AG04449 (cell line): ENCODE results near the gene SPRYD3.

Source experiments
- CTCF ChIA-PET: fragments of 350-600 bp; formaldehyde crosslinking; extraction: SDS; loops from one replicate; lab custom pipeline; 2021; ENCODE audit warnings: antibody characterized with exemption; lab: Yijun Ruan, JAX
- POLR2A ChIA-PET: fragments of 400-600, 350-600 bp; formaldehyde crosslinking; extraction: SDS; loops from one replicate; lab custom pipeline; 2020; ENCODE audit warnings: antibody characterized with exemption, inconsistent platforms; lab: Yijun Ruan, JAX
- DNase-seq: peaks from one replicate; pipeline ENCODE4 v3.0.0-alpha.2; 2010; ENCODE audit warnings: low read depth, low spot score
- H3K4me3 ChIP-seq: 2 replicates; pipeline ENCODE4 v1.5.1; 2011; ENCODE audit warnings: low read depth, mild to moderate bottlenecking, control low read depth, low read length
- TF ChIP-seq, protein P1 (sequence below): IDR thresholded peaks from one replicate; pipeline ENCODE4 v1.5.1; 2011; ENCODE audit warnings: mild to moderate bottlenecking, moderate library complexity, low read length, control low read depth, inconsistent platforms; ENCODE audit not compliant: insufficient read depth; ENCODE audit errors: missing control alignments

Gene SPRYD3, protein sequence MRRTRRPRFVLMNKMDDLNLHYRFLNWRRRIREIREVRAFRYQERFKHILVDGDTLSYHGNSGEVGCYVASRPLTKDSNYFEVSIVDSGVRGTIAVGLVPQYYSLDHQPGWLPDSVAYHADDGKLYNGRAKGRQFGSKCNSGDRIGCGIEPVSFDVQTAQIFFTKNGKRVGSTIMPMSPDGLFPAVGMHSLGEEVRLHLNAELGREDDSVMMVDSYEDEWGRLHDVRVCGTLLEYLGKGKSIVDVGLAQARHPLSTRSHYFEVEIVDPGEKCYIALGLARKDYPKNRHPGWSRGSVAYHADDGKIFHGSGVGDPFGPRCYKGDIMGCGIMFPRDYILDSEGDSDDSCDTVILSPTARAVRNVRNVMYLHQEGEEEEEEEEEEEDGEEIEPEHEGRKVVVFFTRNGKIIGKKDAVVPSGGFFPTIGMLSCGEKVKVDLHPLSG

DNA sequence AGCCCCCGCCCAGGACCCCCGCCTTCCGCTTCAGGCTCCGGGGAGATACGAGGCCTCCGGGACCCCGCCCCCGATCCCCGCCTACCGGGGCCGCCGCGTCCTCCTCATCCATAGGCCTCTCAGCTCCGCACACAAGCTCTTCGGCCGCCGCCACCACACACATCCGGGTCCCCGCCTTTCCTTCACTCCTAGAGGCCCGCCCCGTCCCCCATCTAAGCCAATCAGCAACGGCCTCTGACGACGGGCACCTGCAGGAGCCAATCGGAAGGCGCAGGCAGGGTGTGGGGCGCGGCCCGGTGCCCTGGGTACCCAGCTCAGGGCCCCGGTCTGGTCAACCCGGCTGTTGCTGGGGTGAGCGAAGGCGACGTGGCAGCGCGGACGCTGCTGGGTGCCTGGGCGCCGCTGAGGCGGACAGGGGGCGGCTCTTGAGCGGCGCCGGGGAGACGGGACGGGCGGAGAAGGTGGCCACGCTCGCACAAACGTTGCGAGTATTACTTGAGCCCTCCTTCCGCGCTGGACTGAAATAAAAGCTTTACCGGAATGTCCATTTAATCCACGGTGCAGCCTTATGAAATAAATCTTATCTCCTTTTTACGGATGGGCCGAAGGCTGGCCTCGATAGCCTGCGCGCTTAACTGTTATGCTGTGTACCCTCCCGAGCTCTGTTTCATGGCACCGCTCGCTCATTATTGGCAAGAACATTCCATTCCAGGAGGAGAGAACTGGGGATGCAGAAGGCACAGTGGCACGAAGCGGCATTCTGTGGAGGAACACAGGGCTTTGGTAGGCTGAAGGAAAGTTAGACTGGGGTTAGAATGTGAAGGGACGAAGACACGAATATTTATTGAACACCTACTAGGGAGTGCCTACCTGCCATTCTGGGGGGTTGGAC, at the start of gene SPRYD3:
TSS of gene SPRYD3 (minus strand) at position 165 of the 892 bp plus-strand sequence. CDS start at position 108, 57 bp downstream.
- H3K4me3 ChIP-seq = peak within 1 kb of the TSS; percentile 76
- CTCF ChIA-PET = interaction anchor here (0.6 to 28.9 kb wide), 10 partner anchors 9 to 118 kb away, joined by 3 to 655 read pairs (median 6); partner anchors contain the start of genes IGFBP6, SOAT2 and TNS2
- DNase-seq = peak; percentile 80
- POLR2A ChIA-PET = interaction anchor here (0.8 to 5.2 kb wide), 16 partner anchors 8 to 218 kb away, joined by 3 to 86 read pairs (median 6); partner anchors contain the start of genes CSAD, IGFBP6, PFDN5 and SOAT2
- TF ChIP-seq, protein P1, sequence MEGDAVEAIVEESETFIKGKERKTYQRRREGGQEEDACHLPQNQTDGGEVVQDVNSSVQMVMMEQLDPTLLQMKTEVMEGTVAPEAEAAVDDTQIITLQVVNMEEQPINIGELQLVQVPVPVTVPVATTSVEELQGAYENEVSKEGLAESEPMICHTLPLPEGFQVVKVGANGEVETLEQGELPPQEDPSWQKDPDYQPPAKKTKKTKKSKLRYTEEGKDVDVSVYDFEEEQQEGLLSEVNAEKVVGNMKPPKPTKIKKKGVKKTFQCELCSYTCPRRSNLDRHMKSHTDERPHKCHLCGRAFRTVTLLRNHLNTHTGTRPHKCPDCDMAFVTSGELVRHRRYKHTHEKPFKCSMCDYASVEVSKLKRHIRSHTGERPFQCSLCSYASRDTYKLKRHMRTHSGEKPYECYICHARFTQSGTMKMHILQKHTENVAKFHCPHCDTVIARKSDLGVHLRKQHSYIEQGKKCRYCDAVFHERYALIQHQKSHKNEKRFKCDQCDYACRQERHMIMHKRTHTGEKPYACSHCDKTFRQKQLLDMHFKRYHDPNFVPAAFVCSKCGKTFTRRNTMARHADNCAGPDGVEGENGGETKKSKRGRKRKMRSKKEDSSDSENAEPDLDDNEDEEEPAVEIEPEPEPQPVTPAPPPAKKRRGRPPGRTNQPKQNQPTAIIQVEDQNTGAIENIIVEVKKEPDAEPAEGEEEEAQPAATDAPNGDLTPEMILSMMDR = no peak

DNA sequence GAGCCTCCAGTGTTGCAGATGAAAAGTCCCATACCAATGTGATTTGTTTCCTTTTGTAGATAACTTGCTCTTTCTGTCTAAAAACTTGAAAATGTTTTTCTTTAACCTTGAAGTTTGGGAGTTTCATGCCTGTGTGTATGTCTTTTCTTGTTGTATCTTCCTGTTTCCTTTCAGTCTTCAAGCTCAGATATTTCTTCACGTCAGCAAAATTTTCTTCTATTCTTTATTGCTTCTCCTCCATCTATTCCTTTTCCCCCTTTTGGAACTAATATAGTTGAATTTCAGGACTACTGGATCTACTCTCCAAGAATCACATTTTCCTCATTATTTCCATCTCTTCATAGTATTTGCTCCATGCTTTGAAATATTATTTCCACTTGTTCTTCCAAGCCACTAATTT, 48.0 kb upstream of the SPRYD3 start:
- ChIA-PET POLR2A (no interaction called here), CTCF (interaction anchor here (2.2 kb wide), 1 partner anchor 33 kb away, joined by 9 read pairs; no protein-coding TSS in a partner anchor)
- no peak overlapping the region for H3K4me3 ChIP-seq
- TF ChIP-seq, protein P1 = no peak
- no peak for DNase-seq

DNA sequence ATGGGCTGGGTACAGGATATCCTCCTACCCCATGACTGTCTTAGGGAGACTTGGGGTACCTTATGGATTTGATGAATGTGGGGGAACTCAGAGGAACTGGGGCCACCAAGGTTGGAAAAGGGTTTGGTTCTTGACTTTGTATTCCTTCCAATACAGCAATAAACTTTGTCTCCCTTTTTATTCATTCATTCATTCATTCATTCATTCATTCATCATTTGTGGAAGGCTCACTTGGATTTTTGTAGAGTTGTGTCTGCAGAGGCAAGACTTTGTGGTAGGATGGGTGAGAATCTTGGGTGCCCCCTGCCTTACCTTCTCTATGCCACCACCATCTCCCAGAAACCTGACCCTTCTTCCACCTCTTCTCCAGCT, 45.1 kb upstream of the SPRYD3 start:
- POLR2A ChIA-PET = no interaction called here
- TF ChIP-seq, protein P1 = no peak
- no peak overlapping the region for H3K4me3 ChIP-seq
- no peak for DNase-seq
- CTCF ChIA-PET = interaction anchor here (0.8 kb wide), 1 partner anchor 36 kb away, joined by 3 read pairs; no protein-coding TSS in a partner anchor

DNA sequence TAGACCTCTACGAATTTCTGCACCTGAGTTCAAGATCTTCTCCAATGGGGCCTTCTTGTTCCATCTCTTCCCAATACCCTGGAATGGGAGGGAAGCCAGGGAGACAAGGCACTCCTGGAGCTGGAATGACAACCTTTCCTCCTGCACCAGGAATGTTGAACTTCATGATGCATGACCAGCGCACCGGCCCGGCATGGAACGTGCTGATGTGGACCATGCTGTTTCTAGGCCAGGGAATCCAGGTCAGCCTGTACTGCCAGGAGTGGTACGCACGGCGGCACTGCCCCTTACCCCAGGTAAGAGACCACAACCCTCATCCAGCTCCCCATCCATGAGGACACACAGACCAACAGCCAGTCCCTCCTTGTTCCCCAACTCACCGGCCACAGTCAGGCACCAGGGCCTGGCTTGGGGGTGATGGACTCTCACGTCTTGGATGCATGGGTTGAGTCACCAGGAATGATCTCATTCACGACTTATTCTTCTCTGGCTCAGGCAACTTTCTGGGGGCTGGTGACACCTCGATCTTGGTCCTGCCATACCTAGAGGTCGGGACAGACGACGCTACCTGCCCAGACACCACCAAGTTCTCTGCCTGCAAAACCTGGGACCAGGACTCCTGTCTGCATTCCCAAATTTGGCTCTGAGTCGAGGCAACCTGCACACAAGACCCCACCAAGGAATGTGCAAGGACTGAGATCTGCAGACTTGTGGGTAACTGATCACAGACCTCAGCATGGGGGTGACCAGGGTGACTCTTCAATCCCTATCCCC, 44.6 kb upstream of the SPRYD3 start:
- CTCF ChIA-PET = interaction anchor here (1.4 kb wide), 1 partner anchor 36 kb away, joined by 4 read pairs; no protein-coding TSS in a partner anchor
- H3K4me3 ChIP-seq = no peak overlapping the region
- TF ChIP-seq, protein P1 = no peak
- no peak for DNase-seq
- POLR2A ChIA-PET = no interaction called here

DNA sequence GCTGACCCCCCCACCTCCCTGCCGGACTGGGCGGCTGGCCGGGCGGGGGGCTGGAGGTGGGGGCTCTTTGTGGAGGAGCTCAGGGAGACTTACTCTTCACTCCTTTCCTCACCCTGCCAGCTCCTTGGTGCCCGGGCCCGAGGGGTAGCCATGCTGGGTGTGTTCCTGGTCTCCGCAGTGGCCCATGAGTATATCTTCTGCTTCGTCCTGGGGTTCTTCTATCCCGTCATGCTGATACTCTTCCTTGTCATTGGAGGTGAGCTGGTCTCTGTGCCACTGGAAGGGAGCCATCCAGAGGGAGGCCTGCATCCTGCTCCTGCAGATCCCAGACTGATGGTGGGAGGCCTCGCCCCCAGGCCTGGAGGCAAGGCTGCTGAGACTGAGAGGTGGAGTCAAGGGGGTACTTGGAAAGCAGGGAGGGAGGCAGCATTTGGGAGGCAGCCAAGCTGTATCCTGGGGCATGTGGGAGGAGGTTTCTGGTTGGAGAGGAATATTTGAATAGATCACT, 43.8 kb upstream of the SPRYD3 start:
- no peak for DNase-seq
- CTCF ChIA-PET = interaction anchor here (1.4 kb wide), 1 partner anchor 37 kb away, joined by 4 read pairs; no protein-coding TSS in a partner anchor
- TF ChIP-seq, protein P1 = no peak
- POLR2A ChIA-PET = no interaction called here
- H3K4me3 ChIP-seq = no peak overlapping the region
